Keratinocyte (primary cell): Measurements from ENCODE around the gene PPP1R13L. TPM values are rescaled to one million over a fixed set of nuclear protein-coding genes. Genes with fewer than 3 reads are reported as not detected.

Experiments used
- DNase-seq: peaks from one replicate; pipeline ENCODE4 v3.0.0-alpha.2; 2011; ENCODE audit warnings: low read depth, missing footprints, low spot score
- FAIRE-seq: peaks from 2 replicates; lab custom pipeline; 2011; peaks lifted over from hg19 to GRCh38; lab: Jason Lieb, UNC
- H2AFZ ChIP-seq: 2 replicates; pipeline ENCODE4 v1.6.0; 2012; ENCODE audit warnings: low read length, control low read depth, inconsistent platforms; ENCODE audit not compliant: control insufficient read depth
- H3K27ac ChIP-seq: 2 replicates; pipeline ENCODE4 v1.5.1; 2011; ENCODE audit warnings: low read length; ENCODE audit not compliant: control insufficient read depth, insufficient read depth
- H3K27me3 ChIP-seq: 3 replicates; pipeline ENCODE4 v1.6.0; 2011; ENCODE audit warnings: low read length; ENCODE audit not compliant: control insufficient read depth, insufficient read depth; ENCODE audit errors: extremely low read depth
- H3K36me3 ChIP-seq, 2 experiments: 2 replicates in 1 of 2; 3 replicates in 1 of 2; pipeline ENCODE4 v1.5.1; 2011; ENCODE audit warnings: low read length in 2 of 2, mild to moderate bottlenecking in 1 of 2; ENCODE audit not compliant: control insufficient read depth in 2 of 2, insufficient read depth in 2 of 2; ENCODE audit errors: extremely low read depth in 1 of 2
- H3K4me1 ChIP-seq: 3 replicates; pipeline ENCODE4 v1.5.1; 2011; ENCODE audit warnings: low read length; ENCODE audit not compliant: control insufficient read depth, insufficient read depth; ENCODE audit errors: extremely low read depth
- H3K4me2 ChIP-seq: 3 replicates; pipeline ENCODE4 v1.6.0; 2011; ENCODE audit warnings: low read depth, low read length; ENCODE audit not compliant: control insufficient read depth, insufficient read depth; ENCODE audit errors: extremely low read depth
- H3K4me3 ChIP-seq, 3 experiments: fragments of 200-600 bp in 1 of 3; sonication (generic) in 1 of 3; 2 replicates in 2 of 3; 3 replicates in 1 of 3; pipeline ENCODE4 v1.5.1; 2011 to 2016; ENCODE audit warnings: low read length in 3 of 3, mild to moderate bottlenecking in 3 of 3, control low read depth in 2 of 3, inconsistent platforms in 1 of 3, low read depth in 1 of 3, mixed read lengths in 1 of 3, mixed run types in 1 of 3, moderate library complexity in 1 of 3; ENCODE audit not compliant: control insufficient read depth in 2 of 3, insufficient read depth in 2 of 3; ENCODE audit errors: extremely low read depth in 1 of 3
- H3K79me2 ChIP-seq: 2 replicates; pipeline ENCODE4 v1.6.0; 2012; ENCODE audit warnings: low read length; ENCODE audit not compliant: control insufficient read depth, insufficient read depth
- H3K9ac ChIP-seq: 3 replicates; pipeline ENCODE4 v1.6.0; 2011; ENCODE audit warnings: low read length; ENCODE audit not compliant: control insufficient read depth, insufficient read depth; ENCODE audit errors: extremely low read depth
- H3K9me1 ChIP-seq: 3 replicates; pipeline ENCODE4 v1.6.0; 2011; ENCODE audit warnings: low read length; ENCODE audit not compliant: control insufficient read depth, insufficient read depth; ENCODE audit errors: extremely low read depth
- H3K9me3 ChIP-seq: 2 replicates; pipeline ENCODE4 v1.5.1; 2012; ENCODE audit warnings: low read depth, low read length; ENCODE audit not compliant: control insufficient read depth
- H4K20me1 ChIP-seq: 3 replicates; pipeline ENCODE4 v1.6.0; 2011; ENCODE audit warnings: low read length; ENCODE audit not compliant: control insufficient read depth, insufficient read depth; ENCODE audit errors: extremely low read depth
- EZH2 ChIP-seq: IDR thresholded peaks from one replicate; pipeline ENCODE4 v1.6.1; 2012; ENCODE audit warnings: inconsistent platforms, mild to moderate bottlenecking, low read length, moderate library complexity
- dilution Hi-C: fragments of 300-500 bp; cut with MboI; formaldehyde crosslinking; loops from one replicate; pipeline ENCODE4 v1.7.0; 2020; ENCODE audit warnings: low sequenced_read_pairs; ENCODE audit not compliant: extremely low pct_ligation_motif_present
- polyA plus RNA-seq, 5 experiments: library from polyadenylated mRNA; depleted of rRNA in 3 of 5; stranded (reverse) in 3 of 5; stranded (forward) in 1 of 5; unstranded in 1 of 5; fragments of >200 nt; gene quantifications; 1 replicate in 1 of 5; 2 replicates in 3 of 5; 3 replicates in 1 of 5; pipeline versions ENCODE4 v1.2.1 to v1.2.3, GENCODE V29; 2011 to 2012; ENCODE audit warnings: missing spikeins in 2 of 5, low read depth in 1 of 5, low replicate concordance in 1 of 5
- TF ChIP-seq, protein P1 (sequence below), 3 experiments: IDR thresholded peaks in 1 of 3; conservative IDR thresholded peaks in 1 of 3; optimal IDR thresholded peaks in 1 of 3; 2 replicates in 2 of 3; 3 replicates in 1 of 3; pipeline versions ENCODE3 to v1.5.1; 2011; ENCODE audit warnings: low read length in 3 of 3, mild to moderate bottlenecking in 3 of 3, moderate library complexity in 2 of 3, control low read depth in 1 of 3, inconsistent platforms in 1 of 3; ENCODE audit not compliant: insufficient read depth in 2 of 3; ENCODE audit errors: extremely low read depth in 1 of 3

The PPP1R13L gene
- polyA plus RNA-seq, 1 donor (not counting 4 experiments of a cell fraction or from before 2014, with no cell fraction given), result 31.2 TPM

- Histone ChIP-seq H3K9me1 (no peaks in the 10 kb centered on the region), H3K9me3 (no peaks in the 10 kb centered on the region), H3K9ac (peak overlapping the region; percentile 75), H2AFZ (no peak overlapping the region), H3K36me3 (peaks cover 15 to 17% of the 10 kb centered on the region in 2 experiments), H3K4me3 (peak overlapping the region; percentile 86 to 97 (median 91)), H3K27me3 (no peaks in the 10 kb centered on the region), H3K4me2 (peak overlapping the region; percentile 95), H4K20me1 (no peaks in the 10 kb centered on the region), H3K4me1 (peaks cover 54% of the 10 kb centered on the region), H3K79me2 (peaks cover 35% of the 10 kb centered on the region), H3K27ac (peak overlapping the region; percentile 95)
- FAIRE-seq, result peak; percentile 78
- dilution Hi-C loops, result no loop called here
- TF ChIP-seq, protein P1, sequence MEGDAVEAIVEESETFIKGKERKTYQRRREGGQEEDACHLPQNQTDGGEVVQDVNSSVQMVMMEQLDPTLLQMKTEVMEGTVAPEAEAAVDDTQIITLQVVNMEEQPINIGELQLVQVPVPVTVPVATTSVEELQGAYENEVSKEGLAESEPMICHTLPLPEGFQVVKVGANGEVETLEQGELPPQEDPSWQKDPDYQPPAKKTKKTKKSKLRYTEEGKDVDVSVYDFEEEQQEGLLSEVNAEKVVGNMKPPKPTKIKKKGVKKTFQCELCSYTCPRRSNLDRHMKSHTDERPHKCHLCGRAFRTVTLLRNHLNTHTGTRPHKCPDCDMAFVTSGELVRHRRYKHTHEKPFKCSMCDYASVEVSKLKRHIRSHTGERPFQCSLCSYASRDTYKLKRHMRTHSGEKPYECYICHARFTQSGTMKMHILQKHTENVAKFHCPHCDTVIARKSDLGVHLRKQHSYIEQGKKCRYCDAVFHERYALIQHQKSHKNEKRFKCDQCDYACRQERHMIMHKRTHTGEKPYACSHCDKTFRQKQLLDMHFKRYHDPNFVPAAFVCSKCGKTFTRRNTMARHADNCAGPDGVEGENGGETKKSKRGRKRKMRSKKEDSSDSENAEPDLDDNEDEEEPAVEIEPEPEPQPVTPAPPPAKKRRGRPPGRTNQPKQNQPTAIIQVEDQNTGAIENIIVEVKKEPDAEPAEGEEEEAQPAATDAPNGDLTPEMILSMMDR (optimal IDR thresholded peaks at IDR 0.05 in 1 of 3, IDR thresholded peaks at IDR 0.05 in 1 of 3, conservative IDR thresholded peaks at IDR 0.05 in 1 of 3; ENCODE audit: extremely low read depth in 1 of 3, insufficient read depth in 2 of 3, low read length in 3 of 3), result no peak
- no peak for TF ChIP-seq EZH2
- DNase-seq, result peak; percentile 95
Measured at GRCh38 chr19:45424191-45425058, 19.6 kb upstream of the PPP1R13L start.

GRCh38 chr19:45423589-45424190 is 18.8 kb upstream of the PPP1R13L start, which contains the start of gene ERCC1:
TSS of gene ERCC1 (minus strand) at chr19:45423917. CDS start at chr19:45423374, 543 bp downstream.
- peak; percentile 20 for FAIRE-seq
- Histone ChIP-seq H3K4me1 (peaks cover 50% of the 10 kb centered on the region), H3K79me2 (peaks cover 43% of the 10 kb centered on the region), H3K27ac (peak within 1 kb of the TSS; percentile 95), H3K9ac (peak within 1 kb of the TSS; percentile 75), H3K9me3 (no peaks in the 10 kb centered on the region), H4K20me1 (no peaks in the 10 kb centered on the region), H3K9me1 (no peaks in the 10 kb centered on the region), H3K27me3 (no peaks in the 10 kb centered on the region), H3K4me2 (peak within 1 kb of the TSS; percentile 95), H2AFZ (no peak within 1 kb of the TSS), H3K4me3 (peak within 1 kb of the TSS; percentile 86 to 97 (median 91)), H3K36me3 (peaks cover 22% of the 10 kb centered on the region in 2 experiments)
- dilution Hi-C loops, result no loop called here
- TF ChIP-seq, protein P1 (optimal IDR thresholded peaks at IDR 0.05 in 1 of 3, IDR thresholded peaks at IDR 0.05 in 1 of 3, conservative IDR thresholded peaks at IDR 0.05 in 1 of 3; ENCODE audit: extremely low read depth in 1 of 3, insufficient read depth in 2 of 3, low read length in 3 of 3), result no peak
- no peak for TF ChIP-seq EZH2
- peak; percentile 94 for DNase-seq
